Neural cell (in vitro differentiated cells): ENCODE data around the gene FBRSL1. TPM values are rescaled to one million over a fixed set of nuclear protein-coding genes. Genes with fewer than 3 reads are reported as not detected.

Experiments used
- H2AFZ ChIP-seq: fragments of 200-600, 300-800 bp; sonication (generic), shearing (Covaris generic); 2 replicates; pipeline ENCODE4 v1.6.0; 2014; ENCODE audit warnings: low read depth, mild to moderate bottlenecking, antibody characterized with exemption, low read length, moderate library complexity
- H3F3A ChIP-seq: fragments of 200-600 bp; shearing (Covaris generic); 2 replicates; pipeline ENCODE4 v1.6.1; 2016; ENCODE audit warnings: mild to moderate bottlenecking, moderate library complexity, mixed read lengths, antibody characterized with exemption, low read length; ENCODE audit not compliant: insufficient read depth, poor library complexity, severe bottlenecking
- H3K27ac ChIP-seq: fragments of 200-600, 300-800 bp; sonication (generic), shearing (Covaris generic); 2 replicates; pipeline ENCODE4 v1.5.1; 2014; ENCODE audit warnings: mild to moderate bottlenecking, low read length, moderate library complexity
- H3K27me3 ChIP-seq: fragments of 300-800, 200-600 bp; sonication (generic), shearing (Covaris generic); 2 replicates; pipeline ENCODE4 v1.6.0; 2014; ENCODE audit warnings: mild to moderate bottlenecking, low read depth, low read length, moderate library complexity; ENCODE audit not compliant: insufficient read depth
- H3K36me3 ChIP-seq: fragments of 300-800, 200-600 bp; sonication (generic), shearing (Covaris generic); 2 replicates; pipeline ENCODE4 v1.5.1; 2014; ENCODE audit warnings: mild to moderate bottlenecking, antibody characterized with exemption, low read length, moderate library complexity; ENCODE audit not compliant: insufficient read depth
- H3K4me2 ChIP-seq: fragments of 300-800, 200-600 bp; sonication (generic), shearing (Covaris generic); 2 replicates; pipeline ENCODE4 v1.6.0; 2014; ENCODE audit warnings: mild to moderate bottlenecking, low read length
- H3K4me3 ChIP-seq: fragments of 300-800, 200-600 bp; sonication (generic), shearing (Covaris generic); 2 replicates; pipeline ENCODE4 v1.5.1; 2014; ENCODE audit warnings: mild to moderate bottlenecking, low read length, moderate library complexity
- H3K79me2 ChIP-seq: fragments of 200-600 bp; shearing (Covaris generic); replicated peaks from 2 replicates; pipeline ENCODE4 v1.6.0; 2014; ENCODE audit warnings: mild to moderate bottlenecking, low read length, moderate library complexity; ENCODE audit not compliant: insufficient read depth
- H3K9ac ChIP-seq: fragments of 300-800, 200-600 bp; sonication (generic), shearing (Covaris generic); 2 replicates; pipeline ENCODE4 v1.6.1; 2016; ENCODE audit warnings: mild to moderate bottlenecking, low read length, mixed read lengths
- H3K9me2 ChIP-seq: fragments of 200-600 bp; shearing (Covaris generic); 2 replicates; pipeline ENCODE4 v1.6.1; 2016; ENCODE audit warnings: mild to moderate bottlenecking, low read length, mixed read lengths; ENCODE audit not compliant: insufficient read depth
- H3K9me3 ChIP-seq: fragments of 200-600, 300-800 bp; sonication (generic), shearing (Covaris generic); 2 replicates; pipeline ENCODE4 v1.6.1; 2016; ENCODE audit warnings: mild to moderate bottlenecking, mixed run types, low read length, moderate library complexity, mixed read lengths
- H4K20me1 ChIP-seq: fragments of 200-600 bp; shearing (Covaris generic); 2 replicates; pipeline ENCODE4 v1.6.1; 2016; ENCODE audit warnings: mild to moderate bottlenecking, mixed run types; ENCODE audit not compliant: insufficient read depth
- EP300 ChIP-seq: fragments of 450-650 bp; conservative IDR thresholded peaks from 2 replicates; pipeline ENCODE4 v1.6.1; 2014; ENCODE audit warnings: antibody characterized with exemption, mild to moderate bottlenecking, moderate library complexity; ENCODE audit not compliant: poor library complexity, severe bottlenecking
- EZH2 ChIP-seq: fragments of 200-600, 300-800 bp; shearing (Covaris generic), sonication (generic); IDR thresholded peaks from 2 replicates; pipeline ENCODE4 v1.6.1; 2014; ENCODE audit warnings: antibody characterized with exemption, low read length, borderline replicate concordance, mild to moderate bottlenecking; ENCODE audit not compliant: insufficient read depth, poor library complexity, severe bottlenecking
- MXI1 ChIP-seq: fragments of 450-650 bp; conservative IDR thresholded peaks from 2 replicates; pipeline ENCODE4 v1.6.1; 2014; ENCODE audit warnings: antibody characterized with exemption, mild to moderate bottlenecking; ENCODE audit not compliant: poor library complexity, severe bottlenecking
- POLR2AphosphoS5 ChIP-seq: IDR thresholded peaks from 2 replicates; pipeline ENCODE4 v1.6.1; 2012
- RAD21 ChIP-seq: fragments of 450-650 bp; conservative IDR thresholded peaks from 2 replicates; pipeline ENCODE4 v1.6.1; 2014; ENCODE audit warnings: antibody characterized with exemption, mild to moderate bottlenecking, moderate library complexity
- SMC3 ChIP-seq: fragments of 450-650 bp; conservative IDR thresholded peaks from 2 replicates; pipeline ENCODE4 v1.6.1; 2014; ENCODE audit warnings: antibody characterized with exemption, mild to moderate bottlenecking, moderate library complexity; ENCODE audit not compliant: poor library complexity
- TAF1 ChIP-seq: IDR thresholded peaks from 2 replicates; pipeline ENCODE4 v1.6.1; 2012; ENCODE audit warnings: low read depth
- polyA plus RNA-seq: library from polyadenylated mRNA; depleted of rRNA; stranded (reverse); fragments of >200 nt; gene quantifications from 2 replicates; pipeline ENCODE4 v1.2.3, GENCODE V29; 2014
- TF ChIP-seq, protein P1 (sequence below): IDR thresholded peaks from 2 replicates; pipeline ENCODE4 v1.6.1; 2012; ENCODE audit warnings: borderline replicate concordance
- TF ChIP-seq, protein P2 (sequence below): fragments of 450-650 bp; IDR thresholded peaks from 2 replicates; pipeline ENCODE4 v1.5.1; 2014; ENCODE audit warnings: antibody characterized with exemption, mild to moderate bottlenecking, moderate library complexity; ENCODE audit not compliant: poor library complexity, severe bottlenecking

Gene FBRSL1
- polyA plus RNA-seq, 1 donor from 2014 or later, result 11.9 TPM

DNA sequence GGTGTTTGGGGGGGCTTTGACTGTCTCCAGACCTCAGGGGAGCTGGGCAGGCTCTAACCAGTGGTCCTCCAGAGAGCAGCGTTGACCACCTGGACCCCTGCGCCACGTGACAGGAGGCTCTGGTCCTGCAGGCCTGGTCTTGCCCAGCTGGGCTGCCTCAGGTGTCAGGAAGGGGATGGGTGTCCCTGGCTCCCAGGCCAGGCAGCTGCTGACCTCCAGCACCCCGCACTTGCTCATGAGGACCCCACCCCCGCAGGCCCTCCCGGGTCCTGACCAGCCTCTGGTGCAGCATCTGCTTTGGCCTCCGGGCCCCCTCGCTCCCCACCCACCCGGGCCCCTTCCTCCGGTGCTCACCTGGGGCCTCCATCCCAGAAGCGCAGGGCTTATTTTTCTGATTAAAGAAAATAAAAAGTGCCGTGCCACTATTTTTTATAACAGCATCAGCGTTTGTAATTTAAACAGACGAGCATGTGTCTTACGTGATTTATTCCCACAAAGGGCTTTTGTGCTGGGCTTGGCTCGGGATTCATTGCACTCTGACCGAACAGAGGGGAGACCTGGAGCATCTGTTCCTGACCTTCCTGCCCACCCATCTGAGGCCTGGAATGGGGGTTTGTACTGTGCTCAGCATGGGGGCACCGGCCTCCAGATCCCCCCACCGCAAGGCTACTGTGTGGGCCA is 21.7 kb downstream of the FBRSL1 start:
- Histone ChIP-seq H3K36me3 (no peaks in the 10 kb centered on the region), H3F3A (no peaks in the 10 kb centered on the region), H3K4me3 (no peak overlapping the region), H4K20me1 (peaks cover under 1% of the 10 kb centered on the region), H3K9ac (no peak overlapping the region), H3K27me3 (no peaks in the 10 kb centered on the region), H3K9me2 (no peaks in the 10 kb centered on the region), H3K4me2 (no peak overlapping the region), H3K79me2 (no peaks in the 10 kb centered on the region), H3K9me3 (peaks cover 3% of the 10 kb centered on the region), H2AFZ (no peak overlapping the region), H3K27ac (no peak overlapping the region)
- TF ChIP-seq RAD21 (no peak), POLR2AphosphoS5 (no peak), SMC3 (no peak), EZH2 (no peak), TAF1 (no peak), EP300 (no peak), MXI1 (no peak)
- TF ChIP-seq, protein P1, sequence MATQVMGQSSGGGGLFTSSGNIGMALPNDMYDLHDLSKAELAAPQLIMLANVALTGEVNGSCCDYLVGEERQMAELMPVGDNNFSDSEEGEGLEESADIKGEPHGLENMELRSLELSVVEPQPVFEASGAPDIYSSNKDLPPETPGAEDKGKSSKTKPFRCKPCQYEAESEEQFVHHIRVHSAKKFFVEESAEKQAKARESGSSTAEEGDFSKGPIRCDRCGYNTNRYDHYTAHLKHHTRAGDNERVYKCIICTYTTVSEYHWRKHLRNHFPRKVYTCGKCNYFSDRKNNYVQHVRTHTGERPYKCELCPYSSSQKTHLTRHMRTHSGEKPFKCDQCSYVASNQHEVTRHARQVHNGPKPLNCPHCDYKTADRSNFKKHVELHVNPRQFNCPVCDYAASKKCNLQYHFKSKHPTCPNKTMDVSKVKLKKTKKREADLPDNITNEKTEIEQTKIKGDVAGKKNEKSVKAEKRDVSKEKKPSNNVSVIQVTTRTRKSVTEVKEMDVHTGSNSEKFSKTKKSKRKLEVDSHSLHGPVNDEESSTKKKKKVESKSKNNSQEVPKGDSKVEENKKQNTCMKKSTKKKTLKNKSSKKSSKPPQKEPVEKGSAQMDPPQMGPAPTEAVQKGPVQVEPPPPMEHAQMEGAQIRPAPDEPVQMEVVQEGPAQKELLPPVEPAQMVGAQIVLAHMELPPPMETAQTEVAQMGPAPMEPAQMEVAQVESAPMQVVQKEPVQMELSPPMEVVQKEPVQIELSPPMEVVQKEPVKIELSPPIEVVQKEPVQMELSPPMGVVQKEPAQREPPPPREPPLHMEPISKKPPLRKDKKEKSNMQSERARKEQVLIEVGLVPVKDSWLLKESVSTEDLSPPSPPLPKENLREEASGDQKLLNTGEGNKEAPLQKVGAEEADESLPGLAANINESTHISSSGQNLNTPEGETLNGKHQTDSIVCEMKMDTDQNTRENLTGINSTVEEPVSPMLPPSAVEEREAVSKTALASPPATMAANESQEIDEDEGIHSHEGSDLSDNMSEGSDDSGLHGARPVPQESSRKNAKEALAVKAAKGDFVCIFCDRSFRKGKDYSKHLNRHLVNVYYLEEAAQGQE, result no peak
- TF ChIP-seq, protein P2, sequence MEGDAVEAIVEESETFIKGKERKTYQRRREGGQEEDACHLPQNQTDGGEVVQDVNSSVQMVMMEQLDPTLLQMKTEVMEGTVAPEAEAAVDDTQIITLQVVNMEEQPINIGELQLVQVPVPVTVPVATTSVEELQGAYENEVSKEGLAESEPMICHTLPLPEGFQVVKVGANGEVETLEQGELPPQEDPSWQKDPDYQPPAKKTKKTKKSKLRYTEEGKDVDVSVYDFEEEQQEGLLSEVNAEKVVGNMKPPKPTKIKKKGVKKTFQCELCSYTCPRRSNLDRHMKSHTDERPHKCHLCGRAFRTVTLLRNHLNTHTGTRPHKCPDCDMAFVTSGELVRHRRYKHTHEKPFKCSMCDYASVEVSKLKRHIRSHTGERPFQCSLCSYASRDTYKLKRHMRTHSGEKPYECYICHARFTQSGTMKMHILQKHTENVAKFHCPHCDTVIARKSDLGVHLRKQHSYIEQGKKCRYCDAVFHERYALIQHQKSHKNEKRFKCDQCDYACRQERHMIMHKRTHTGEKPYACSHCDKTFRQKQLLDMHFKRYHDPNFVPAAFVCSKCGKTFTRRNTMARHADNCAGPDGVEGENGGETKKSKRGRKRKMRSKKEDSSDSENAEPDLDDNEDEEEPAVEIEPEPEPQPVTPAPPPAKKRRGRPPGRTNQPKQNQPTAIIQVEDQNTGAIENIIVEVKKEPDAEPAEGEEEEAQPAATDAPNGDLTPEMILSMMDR, result no peak

DNA sequence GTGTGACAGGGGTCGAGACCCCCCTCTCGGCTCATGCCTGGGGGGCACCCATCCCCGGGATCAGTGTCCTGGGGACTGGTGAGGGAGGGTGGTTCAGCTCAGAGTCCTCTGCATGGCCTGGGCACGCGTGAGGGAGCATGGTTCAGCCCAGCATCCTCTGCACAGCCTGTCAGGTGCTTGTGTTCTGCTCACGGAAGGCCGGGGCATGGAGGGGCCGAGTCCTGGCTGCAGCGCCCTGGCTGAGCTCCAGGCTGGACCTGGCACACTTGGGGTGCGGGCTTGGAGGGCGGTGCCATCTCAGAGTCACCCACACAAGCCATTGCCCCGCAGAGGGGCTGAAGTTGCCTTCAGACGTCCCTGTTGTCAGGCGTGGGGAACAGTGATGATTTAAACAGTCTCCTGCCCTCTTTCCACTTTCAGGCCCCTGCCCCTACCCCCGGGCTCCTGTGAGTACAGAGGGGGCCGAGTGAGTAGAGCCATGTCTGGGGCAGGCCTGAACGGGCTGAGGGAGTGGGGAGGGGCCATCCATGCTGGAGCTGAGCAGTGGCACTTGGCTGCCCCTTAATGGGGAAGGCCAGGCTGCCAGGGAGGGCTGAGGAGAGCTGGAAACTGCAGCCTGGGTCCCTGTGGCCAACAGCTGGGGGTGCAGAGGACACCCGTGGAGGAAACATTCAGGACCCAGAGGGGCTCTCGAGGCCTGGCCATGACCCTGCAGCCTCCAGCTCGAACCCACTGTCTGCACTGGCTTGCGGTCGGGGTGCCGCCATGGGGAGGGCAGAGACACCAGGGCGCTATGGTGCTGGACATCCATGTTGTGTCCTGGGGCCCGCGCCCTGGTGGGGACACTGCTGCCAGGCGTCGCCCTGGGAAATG is 22.5 kb downstream of the FBRSL1 start:
- H2AFZ ChIP-seq, result no peak overlapping the region
- H3K36me3 ChIP-seq, result no peaks in the 10 kb centered on the region
- H3K4me2 ChIP-seq, result no peak overlapping the region
- H3K79me2 ChIP-seq, result no peaks in the 10 kb centered on the region
- TF ChIP-seq RAD21 (no peak), EP300 (no peak), TAF1 (no peak), POLR2AphosphoS5 (no peak), MXI1 (no peak), EZH2 (no peak)
- TF ChIP-seq, protein P2, result no peak
- TF ChIP-seq, protein P1, result no peak
- H3K9me3 ChIP-seq, result peaks cover 3% of the 10 kb centered on the region
- no peak overlapping the region for H3K4me3 ChIP-seq
- no peaks in the 10 kb centered on the region for H3K9me2 ChIP-seq
- no peaks in the 10 kb centered on the region for H4K20me1 ChIP-seq
- no peaks in the 10 kb centered on the region for H3F3A ChIP-seq
- no peak overlapping the region for H3K27ac ChIP-seq
- H3K9ac ChIP-seq, result no peak overlapping the region
- H3K27me3 ChIP-seq, result no peaks in the 10 kb centered on the region
